Loucy (cell line): ENCODE results near the gene PANK2.
"Not testable (repeated sequence)": the region's sequence is repeated elsewhere in the genome, so short reads cannot be mapped to it uniquely, and the experiment has no call there.

Source experiments
- H2AFZ ChIP-seq: fragments of 200-600 bp; sonication (generic); 2 replicates; pipeline ENCODE4 v1.6.0; 2016; ENCODE audit warnings: antibody characterized with exemption, mild to moderate bottlenecking, low read length, moderate library complexity
- H3F3A ChIP-seq: fragments of 200-600 bp; 2 replicates; pipeline ENCODE4 v1.6.0; 2016; ENCODE audit warnings: antibody characterized with exemption, low read depth, mild to moderate bottlenecking
- H3K27me3 ChIP-seq: fragments of 200-600 bp; sonication (generic); 2 replicates; pipeline ENCODE4 v1.6.1; 2014; ENCODE audit warnings: low read length, mild to moderate bottlenecking; ENCODE audit not compliant: insufficient read depth, poor library complexity, severe bottlenecking
- H3K36me3 ChIP-seq: fragments of 200-600 bp; sonication (generic); 2 replicates; pipeline ENCODE4 v1.6.1; 2016; ENCODE audit warnings: low read length; ENCODE audit not compliant: insufficient read depth
- H3K4me1 ChIP-seq: fragments of 200-600 bp; sonication (generic); 2 replicates; pipeline ENCODE4 v1.5.1; 2014; ENCODE audit warnings: low read length, mild to moderate bottlenecking; ENCODE audit not compliant: insufficient read depth, poor library complexity, severe bottlenecking
- H3K4me2 ChIP-seq: fragments of 200-600 bp; sonication (generic); 2 replicates; pipeline ENCODE4 v1.6.0; 2014; ENCODE audit warnings: antibody characterized with exemption, low read length, low read depth, mild to moderate bottlenecking; ENCODE audit not compliant: poor library complexity, severe bottlenecking
- H3K4me3 ChIP-seq: fragments of 200-600 bp; sonication (generic); 2 replicates; pipeline ENCODE4 v1.5.1; 2014; ENCODE audit warnings: low read length, mild to moderate bottlenecking, mixed read lengths; ENCODE audit not compliant: poor library complexity, severe bottlenecking
- H3K79me2 ChIP-seq: fragments of 200-600 bp; sonication (generic); 2 replicates; pipeline ENCODE4 v1.6.1; 2014; ENCODE audit warnings: low read length; ENCODE audit not compliant: insufficient read depth
- H3K9ac ChIP-seq: fragments of 200-600 bp; sonication (generic); 2 replicates; pipeline ENCODE4 v1.6.0; 2014; ENCODE audit warnings: mild to moderate bottlenecking, low read depth, low read length, moderate library complexity; ENCODE audit not compliant: poor library complexity, severe bottlenecking
- H3K9me2 ChIP-seq: fragments of 200-600 bp; sonication (generic); replicated peaks from 2 replicates; pipeline ENCODE4 v1.6.1; 2016; ENCODE audit warnings: low read depth, low read length, mixed read lengths
- H3K9me3 ChIP-seq: fragments of 200-600 bp; sonication (generic); 2 replicates; pipeline ENCODE4 v1.6.1; 2014; ENCODE audit warnings: mild to moderate bottlenecking, antibody characterized with exemption, low read length, low read depth; ENCODE audit not compliant: insufficient read depth
- H4K20me1 ChIP-seq: fragments of 200-600 bp; sonication (generic); 2 replicates; pipeline ENCODE4 v1.6.0; 2014; ENCODE audit warnings: antibody characterized with exemption, low read length, mild to moderate bottlenecking; ENCODE audit not compliant: insufficient read depth, poor library complexity, severe bottlenecking
- EZH2phosphoT487 ChIP-seq: fragments of 200-600 bp; IDR thresholded peaks from 2 replicates; pipeline ENCODE4 v1.6.1; 2018; ENCODE audit warnings: antibody characterized with exemption, mild to moderate bottlenecking, moderate library complexity, borderline replicate concordance
- TF ChIP-seq, protein P1 (sequence below): fragments of 200-600 bp; sonication (generic); conservative IDR thresholded peaks from 2 replicates; pipeline ENCODE4 v1.5.1; 2014; ENCODE audit warnings: mild to moderate bottlenecking, antibody characterized with exemption, low read length

The PANK2 gene

DNA sequence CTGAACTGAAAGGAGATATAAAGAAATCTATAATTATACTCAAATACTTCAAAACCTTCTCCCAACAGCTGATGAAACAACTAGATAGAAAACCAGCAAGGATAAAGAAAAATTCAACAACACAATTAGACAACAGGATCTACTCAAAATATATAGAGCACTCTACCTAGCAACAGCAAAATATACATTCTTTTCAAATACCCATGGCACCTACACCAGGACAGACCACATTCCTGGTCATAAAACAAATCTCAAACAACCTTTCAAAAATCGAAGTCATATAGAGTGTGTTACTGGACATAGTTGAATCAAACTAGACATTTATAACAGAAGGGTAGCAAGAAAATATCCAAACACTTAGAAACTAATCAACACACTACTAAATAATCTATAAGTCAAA lies 83.0 kb downstream of the PANK2 start:
- Histone ChIP-seq H3K4me2 (no peak overlapping the region), H3K36me3 (peaks cover 6% of the 10 kb centered on the region; the same call in 1 of the 2 replicates), H3K9me3 (no peaks in the 10 kb centered on the region), H3K27me3 (no peaks in the 10 kb centered on the region), H4K20me1 (peaks cover 5% of the 10 kb centered on the region), H3K4me1 (peaks cover 6% of the 10 kb centered on the region), H3K9ac (no peak overlapping the region), H3K4me3 (no peak overlapping the region), H3K79me2 (peaks cover 45% of the 10 kb centered on the region), H3F3A (no peaks in the 10 kb centered on the region), H2AFZ (no peak overlapping the region), H3K9me2 (no peaks in the 10 kb centered on the region)
- TF ChIP-seq, protein P1, sequence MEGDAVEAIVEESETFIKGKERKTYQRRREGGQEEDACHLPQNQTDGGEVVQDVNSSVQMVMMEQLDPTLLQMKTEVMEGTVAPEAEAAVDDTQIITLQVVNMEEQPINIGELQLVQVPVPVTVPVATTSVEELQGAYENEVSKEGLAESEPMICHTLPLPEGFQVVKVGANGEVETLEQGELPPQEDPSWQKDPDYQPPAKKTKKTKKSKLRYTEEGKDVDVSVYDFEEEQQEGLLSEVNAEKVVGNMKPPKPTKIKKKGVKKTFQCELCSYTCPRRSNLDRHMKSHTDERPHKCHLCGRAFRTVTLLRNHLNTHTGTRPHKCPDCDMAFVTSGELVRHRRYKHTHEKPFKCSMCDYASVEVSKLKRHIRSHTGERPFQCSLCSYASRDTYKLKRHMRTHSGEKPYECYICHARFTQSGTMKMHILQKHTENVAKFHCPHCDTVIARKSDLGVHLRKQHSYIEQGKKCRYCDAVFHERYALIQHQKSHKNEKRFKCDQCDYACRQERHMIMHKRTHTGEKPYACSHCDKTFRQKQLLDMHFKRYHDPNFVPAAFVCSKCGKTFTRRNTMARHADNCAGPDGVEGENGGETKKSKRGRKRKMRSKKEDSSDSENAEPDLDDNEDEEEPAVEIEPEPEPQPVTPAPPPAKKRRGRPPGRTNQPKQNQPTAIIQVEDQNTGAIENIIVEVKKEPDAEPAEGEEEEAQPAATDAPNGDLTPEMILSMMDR, result no peak
- TF ChIP-seq EZH2phosphoT487, result no peak

GRCh38 chr20:3972631-3973030 lies 83.4 kb downstream of the PANK2 start:
- not testable (repeated sequence) for H3K9me3 ChIP-seq, H4K20me1 ChIP-seq, H3K4me2 ChIP-seq, H3K27me3 ChIP-seq, H3K4me3 ChIP-seq, H3F3A ChIP-seq, H3K9me2 ChIP-seq, H2AFZ ChIP-seq, H3K4me1 ChIP-seq, H3K9ac ChIP-seq, H3K36me3 ChIP-seq
- H3K79me2 ChIP-seq, result peaks cover 45% of the 10 kb centered on the region

- Histone ChIP-seq H3K36me3 (0 out of 2 replicates have a peak, but pooled peaks cover 2% of the 10 kb centered on the region), H3K9me3 (no peaks in the 10 kb centered on the region), H3K4me3 (no peak overlapping the region), H3K9ac (no peak overlapping the region), H3K4me1 (peaks cover 6% of the 10 kb centered on the region), H3K9me2 (no peaks in the 10 kb centered on the region), H3K27me3 (no peaks in the 10 kb centered on the region), H2AFZ (no peak overlapping the region), H4K20me1 (peaks cover 5% of the 10 kb centered on the region), H3F3A (no peaks in the 10 kb centered on the region), H3K4me2 (no peak overlapping the region), H3K79me2 (peaks cover 45% of the 10 kb centered on the region)
- TF ChIP-seq, protein P1, result no peak
- no peak for TF ChIP-seq EZH2phosphoT487
Measured at GRCh38 chr20:3973705-3974104, 84.5 kb downstream of the PANK2 start.

DNA sequence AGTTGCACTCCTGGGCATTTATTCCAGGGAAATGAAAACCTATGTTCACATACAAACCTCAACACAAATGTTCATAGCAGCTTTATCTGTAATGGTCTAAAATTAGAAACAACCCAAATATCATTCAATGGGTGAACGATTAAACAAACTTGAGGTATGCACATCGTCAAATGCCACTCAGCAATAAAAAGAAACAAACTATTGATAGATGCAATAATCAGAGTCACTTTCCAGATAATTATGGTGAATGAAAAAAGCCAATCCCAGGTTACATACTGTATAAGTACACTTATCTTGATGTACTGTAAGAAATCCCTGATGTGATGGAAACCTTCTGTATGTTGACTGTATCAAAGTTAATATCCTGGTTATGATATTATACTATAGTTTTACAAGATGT lies 87.3 kb downstream of the PANK2 start:
- H3K4me2 ChIP-seq, result no peak overlapping the region
- H3K36me3 ChIP-seq, result 0 out of 2 replicates have a peak, but pooled peaks cover 2% of the 10 kb centered on the region

More for the DNA sequence above, 87.3 kb downstream of the PANK2 start:
- H4K20me1 ChIP-seq, result peaks cover 3% of the 10 kb centered on the region
- H3K79me2 ChIP-seq, result peaks cover 20% of the 10 kb centered on the region
- no peak overlapping the region for H2AFZ ChIP-seq
- peaks cover 20% of the 10 kb centered on the region for H3K4me1 ChIP-seq
- no peak for TF ChIP-seq EZH2phosphoT487
- TF ChIP-seq, protein P1, result no peak
- no peaks in the 10 kb centered on the region for H3K9me2 ChIP-seq
- no peak overlapping the region for H3K4me3 ChIP-seq
- no peaks in the 10 kb centered on the region for H3K9me3 ChIP-seq
- H3F3A ChIP-seq, result no peaks in the 10 kb centered on the region
- no peaks in the 10 kb centered on the region for H3K27me3 ChIP-seq
- no peak overlapping the region for H3K9ac ChIP-seq
